ENCODE measurements around the gene ATP2C2.

- no peak for TF ChIP-seq POLR2A (IDR thresholded peaks at IDR 0.05)
- no peak for TF ChIP-seq CTCF (IDR thresholded peaks at IDR 0.05)
Observed at GRCh38 chr16:84362471-84362941, 5.8 kb upstream of the ATP2C2 start.

Measured in right lobe of liver (tissue), 4 donors.